Right lobe of liver (tissue), 6 donors: ENCODE measurements around the gene MAP3K2. TPM values are rescaled to one million over a fixed set of nuclear protein-coding genes. Genes with fewer than 3 reads are reported as not detected.

Experiments used
- ATAC-seq, 4 donors: fragments of 200-7000 bp; cut with Tn5 transposase; one replicate each; pipeline ENCODE4 v1.9.1; 2020; ENCODE audit warnings: mild to moderate bottlenecking in 4 of 4, moderate library complexity in 4 of 4
- DNase-seq, 3 donors: peaks; one replicate each; pipeline ENCODE4 v3.0.0-alpha.2; 2020
- H3K27ac ChIP-seq, 3 donors: fragments of 200-600 bp; one replicate each; pipeline ENCODE4 v1.8.0; 2022
- H3K27me3 ChIP-seq, 2 donors: fragments of 200-600 bp; one replicate each; pipeline ENCODE4 v1.8.0; 2022
- H3K36me3 ChIP-seq, 4 donors: fragments of 200-600 bp; sonication (generic) in 1 of 4; one replicate each; pipeline versions ENCODE4 v1.5.1 to v1.8.0; 2017 to 2022; ENCODE audit warnings: control low read depth in 1 of 4
- H3K4me1 ChIP-seq, 4 donors: fragments of 200-600 bp; sonication (generic) in 1 of 4; one replicate each; pipeline versions ENCODE4 v1.5.1 to v1.8.0; 2017 to 2022; ENCODE audit warnings: control low read depth in 1 of 4
- H3K4me3 ChIP-seq, 3 donors: fragments of 200-600 bp; one replicate each; pipeline ENCODE4 v1.8.0; 2022
- H3K9me3 ChIP-seq, 4 donors: fragments of 200-600 bp; sonication (generic) in 1 of 4; one replicate each; pipeline versions ENCODE4 v1.5.1 to v1.8.0; 2017 to 2022; ENCODE audit warnings: control low read depth in 1 of 4
- POLR2A ChIP-seq: fragments of 450-650 bp; IDR thresholded peaks from one replicate; pipeline ENCODE4 v1.6.1; 2017; ENCODE audit warnings: antibody characterized with exemption, mild to moderate bottlenecking
- WGBS: methylation state at CpG from one replicate; pipeline ENCODE4 v1.1.6; 2018; ENCODE audit warnings: low coverage, low lambda C conversion rate; ENCODE audit not compliant: insufficient coverage; ENCODE audit errors: missing lambda C conversion rate; 5-methylcytosine and 5-hydroxymethylcytosine counted together
- intact Hi-C, 2 donors: fragments of 100-400 bp; cut with DNase I; formaldehyde crosslinking; loops; one replicate each; pipeline versions ENCODE4 v1.11.2 to v1.14.1; 2022
- total RNA-seq, 6 experiments: library from RNA; depleted of rRNA in 2 of 6; stranded (reverse); fragments of >200 nt in 2 of 6; fragmentation: NEBNext Ultra II Directional in 3 of 6; extraction: Animal tissue kit (Norgen Biotek cat#: 25700) in 3 of 6; gene quantifications; one replicate each; pipeline versions ENCODE4 v1.1.0 to v1.2.4, GENCODE V29; 2016 to 2023
- TF ChIP-seq, protein P1 (sequence below), 4 donors: fragments of 200-600 bp in 3 of 4; fragments of 450-650 bp in 1 of 4; IDR thresholded peaks; one replicate each; pipeline versions ENCODE4 v1.5.1 to v1.8.0; 2016 to 2022; ENCODE audit warnings: antibody characterized with exemption in 4 of 4, mild to moderate bottlenecking in 2 of 4
- donor health status: DM: no; HTN: yes; CAD: no.
- donor health status: DM: no; HTN: no; CAD: no.
- donor health status: DM: no; HTN: no; CAD: no.
- donor health status: DM: no; HTN: yes; CAD: no.
- donor health status: DM: no; HTN: yes; CAD: no.

The MAP3K2 gene
- total RNA-seq, 6 experiments from 2014 or later: 28.6 to 45.1 (median 39.8) TPM

DNA sequence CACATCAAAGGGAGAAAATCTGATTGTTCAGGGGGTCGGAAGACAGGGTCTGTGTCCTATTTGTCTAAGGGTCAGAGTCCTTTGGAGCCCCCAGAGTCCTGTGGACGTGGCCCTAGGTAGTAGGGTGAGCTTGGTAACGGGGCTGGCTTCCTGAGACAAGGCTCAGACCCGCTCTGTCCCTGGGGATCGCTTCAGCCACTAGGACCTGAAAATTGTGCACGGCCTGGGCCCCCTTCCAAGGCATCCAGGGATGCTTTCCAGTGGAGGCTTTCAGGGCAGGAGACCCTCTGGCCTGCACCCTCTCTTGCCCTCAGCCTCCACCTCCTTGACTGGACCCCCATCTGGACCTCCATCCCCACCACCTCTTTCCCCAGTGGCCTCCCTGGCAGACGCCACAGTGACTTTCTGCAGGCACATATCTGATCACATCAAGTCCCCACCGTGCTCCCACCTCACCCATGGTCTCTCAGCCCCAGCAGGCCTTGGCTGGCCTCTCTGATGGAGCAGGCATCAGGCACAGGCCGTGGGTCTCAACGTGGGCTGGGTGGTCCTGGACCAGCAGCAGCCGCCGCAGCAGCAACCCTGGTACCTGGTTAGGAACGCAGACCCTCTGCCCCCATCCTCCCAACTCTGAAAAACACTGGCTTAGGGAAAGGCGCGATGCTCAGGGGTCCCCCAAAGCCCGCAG is 34.2 kb upstream of the MAP3K2 start:
- DNase-seq: no peak
- Histone ChIP-seq H3K27ac (no peak overlapping the region), H3K4me1 (peaks cover 0 to 20% (median 5%) of the 10 kb centered on the region in 4 donors), H3K9me3 (no peaks in the 10 kb centered on the region), H3K27me3 (no peaks in the 10 kb centered on the region), H3K36me3 (peaks cover 0 to 30% (median 10%) of the 10 kb centered on the region in 4 donors), H3K4me3 (no peak overlapping the region)
- intact Hi-C loops: no loop called here
- TF ChIP-seq, protein P1, sequence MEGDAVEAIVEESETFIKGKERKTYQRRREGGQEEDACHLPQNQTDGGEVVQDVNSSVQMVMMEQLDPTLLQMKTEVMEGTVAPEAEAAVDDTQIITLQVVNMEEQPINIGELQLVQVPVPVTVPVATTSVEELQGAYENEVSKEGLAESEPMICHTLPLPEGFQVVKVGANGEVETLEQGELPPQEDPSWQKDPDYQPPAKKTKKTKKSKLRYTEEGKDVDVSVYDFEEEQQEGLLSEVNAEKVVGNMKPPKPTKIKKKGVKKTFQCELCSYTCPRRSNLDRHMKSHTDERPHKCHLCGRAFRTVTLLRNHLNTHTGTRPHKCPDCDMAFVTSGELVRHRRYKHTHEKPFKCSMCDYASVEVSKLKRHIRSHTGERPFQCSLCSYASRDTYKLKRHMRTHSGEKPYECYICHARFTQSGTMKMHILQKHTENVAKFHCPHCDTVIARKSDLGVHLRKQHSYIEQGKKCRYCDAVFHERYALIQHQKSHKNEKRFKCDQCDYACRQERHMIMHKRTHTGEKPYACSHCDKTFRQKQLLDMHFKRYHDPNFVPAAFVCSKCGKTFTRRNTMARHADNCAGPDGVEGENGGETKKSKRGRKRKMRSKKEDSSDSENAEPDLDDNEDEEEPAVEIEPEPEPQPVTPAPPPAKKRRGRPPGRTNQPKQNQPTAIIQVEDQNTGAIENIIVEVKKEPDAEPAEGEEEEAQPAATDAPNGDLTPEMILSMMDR (IDR thresholded peaks at IDR 0.05): no peak
- TF ChIP-seq POLR2A: no peak
- WGBS: 33% methylated on average over 3 of the region's 16 CpGs
- no peak for ATAC-seq

- TF ChIP-seq POLR2A: no peak
- TF ChIP-seq, protein P1 (IDR thresholded peaks at IDR 0.05): no peak
- ATAC-seq: no peak
- Histone ChIP-seq H3K27me3 (no peaks in the 10 kb centered on the region), H3K9me3 (no peaks in the 10 kb centered on the region), H3K36me3 (peaks cover 0 to 28% (median 9%) of the 10 kb centered on the region in 4 donors), H3K4me3 (no peak overlapping the region), H3K27ac (no peak overlapping the region), H3K4me1 (peaks cover 0 to 27% (median 6%) of the 10 kb centered on the region in 4 donors)
- intact Hi-C loops: no loop called here
- WGBS: no CpG with 5 or more reads among the region's 15 CpGs
- DNase-seq: no peak
Observed at GRCh38 chr2:127421116-127421800, 33.5 kb upstream of the MAP3K2 start.

DNA sequence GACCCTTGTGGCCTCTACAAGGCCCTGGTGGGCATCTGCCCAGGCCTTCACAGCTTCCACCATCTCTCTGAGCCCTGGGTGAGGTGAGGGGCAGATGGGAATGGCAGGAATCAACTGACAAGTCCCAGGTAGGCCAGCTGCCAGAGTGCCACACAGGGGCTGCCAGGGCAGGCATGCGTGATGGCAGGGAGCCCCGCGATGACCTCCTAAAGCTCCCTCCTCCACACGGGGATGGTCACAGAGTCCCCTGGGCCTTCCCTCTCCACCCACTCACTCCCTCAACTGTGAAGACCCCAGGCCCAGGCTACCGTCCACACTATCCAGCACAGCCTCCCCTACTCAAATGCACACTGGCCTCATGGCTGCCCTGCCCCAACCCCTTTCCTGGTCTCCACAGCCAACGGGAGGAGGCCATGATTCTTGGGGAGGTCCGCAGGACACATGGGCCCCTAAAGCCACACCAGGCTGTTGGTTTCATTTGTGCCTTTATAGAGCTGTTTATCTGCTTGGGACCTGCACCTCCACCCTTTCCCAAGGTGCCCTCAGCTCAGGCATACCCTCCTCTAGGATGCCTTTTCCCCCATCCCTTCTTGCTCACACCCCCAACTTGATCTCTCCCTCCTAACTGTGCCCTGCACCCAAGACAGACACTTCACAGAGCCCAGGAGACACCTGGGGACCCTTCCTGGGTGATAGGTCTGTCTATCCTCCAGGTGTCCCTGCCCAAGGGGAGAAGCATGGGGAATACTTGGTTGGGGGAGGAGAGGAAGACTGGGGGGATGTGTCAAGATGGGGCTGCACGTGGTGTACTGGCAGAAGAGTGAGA is 32.5 kb upstream of the MAP3K2 start:
- intact Hi-C loops: no loop called here
- Histone ChIP-seq H3K9me3 (no peaks in the 10 kb centered on the region), H3K4me1 (peaks cover 0 to 34% (median 9%) of the 10 kb centered on the region in 4 donors), H3K36me3 (peaks cover 0 to 23% (median 6%) of the 10 kb centered on the region in 4 donors), H3K4me3 (peak overlapping the region; percentile 42 to 63 (median 50)), H3K27ac (peak overlapping the region; percentile 47 to 95 (median 93)), H3K27me3 (no peaks in the 10 kb centered on the region)
- DNase-seq (peak; percentile 58 to 83 (median 79)), ATAC-seq (peak; percentile 3 to 21 (median 8))
- WGBS: 40% methylated on average over 3 of the region's 8 CpGs
- TF ChIP-seq, protein P1 (IDR thresholded peaks at IDR 0.05): no peak
- TF ChIP-seq POLR2A: no peak

- Histone ChIP-seq H3K4me3 (peak overlapping the region; percentile 42 to 63 (median 50)), H3K27ac (peak overlapping the region; percentile 87 to 95 (median 93)), H3K36me3 (peaks cover 0 to 20% (median 3%) of the 10 kb centered on the region in 4 donors), H3K4me1 (peaks cover 0 to 41% (median 13%) of the 10 kb centered on the region in 4 donors), H3K27me3 (no peaks in the 10 kb centered on the region), H3K9me3 (no peaks in the 10 kb centered on the region)
- WGBS: 23% methylated on average over 6 of the region's 15 CpGs
- peak; percentile 70 for TF ChIP-seq POLR2A
- TF ChIP-seq, protein P1 (IDR thresholded peaks at IDR 0.05): no peak
- intact Hi-C loops: no loop called here
- DNase-seq (peak in 2 of 3 donors; percentile 63 to 81), ATAC-seq (peak; percentile 48 to 58 (median 53))
Observed at GRCh38 chr2:127419448-127420038, 31.8 kb upstream of the MAP3K2 start.
